Subcutaneous abdominal adipose tissue (tissue), 5 donors: ENCODE measurements around the gene SATL1.
"Not testable (repeated sequence)": the region's sequence is repeated elsewhere in the genome, so short reads cannot be mapped to it uniquely, and the experiment has no call there.

Source experiments
- H3K27ac ChIP-seq: one replicate; pipeline ENCODE4 v1.7.0; 2013; ENCODE audit warnings: low read depth, mild to moderate bottlenecking, inconsistent platforms, low read length, moderate library complexity
- H3K27me3 ChIP-seq, 5 donors: one replicate each; pipeline ENCODE4 v1.7.0; 2013; ENCODE audit warnings: low read length in 5 of 5, inconsistent platforms in 1 of 5; ENCODE audit not compliant: control insufficient read depth in 5 of 5, insufficient read depth in 4 of 5
- H3K36me3 ChIP-seq, 5 donors: one replicate each; pipeline ENCODE4 v1.7.0; 2013; ENCODE audit warnings: low read length in 5 of 5; ENCODE audit not compliant: control insufficient read depth in 5 of 5, insufficient read depth in 5 of 5
- H3K4me1 ChIP-seq, 5 donors: one replicate each; pipeline ENCODE4 v1.7.0; 2013; ENCODE audit warnings: low read length in 5 of 5, mild to moderate bottlenecking in 3 of 5, moderate library complexity in 1 of 5; ENCODE audit not compliant: control insufficient read depth in 5 of 5, insufficient read depth in 5 of 5
- H3K4me3 ChIP-seq, 5 donors: one replicate each; pipeline ENCODE4 v1.7.0; 2013; ENCODE audit warnings: low read length in 5 of 5, low read depth in 1 of 5
- H3K9ac ChIP-seq, 5 donors: one replicate each; pipeline ENCODE4 v1.7.0; 2013; ENCODE audit warnings: low read length in 5 of 5, mild to moderate bottlenecking in 4 of 5, moderate library complexity in 3 of 5
- H3K9me3 ChIP-seq, 5 donors: one replicate each; pipeline ENCODE4 v1.7.0; 2013; ENCODE audit warnings: low read length in 5 of 5; ENCODE audit not compliant: control insufficient read depth in 5 of 5
- donor health status: healthy.
- donor health status: healthy.
- donor health status: healthy.
- donor health status: healthy.
- donor health status: healthy.

Gene SATL1

DNA sequence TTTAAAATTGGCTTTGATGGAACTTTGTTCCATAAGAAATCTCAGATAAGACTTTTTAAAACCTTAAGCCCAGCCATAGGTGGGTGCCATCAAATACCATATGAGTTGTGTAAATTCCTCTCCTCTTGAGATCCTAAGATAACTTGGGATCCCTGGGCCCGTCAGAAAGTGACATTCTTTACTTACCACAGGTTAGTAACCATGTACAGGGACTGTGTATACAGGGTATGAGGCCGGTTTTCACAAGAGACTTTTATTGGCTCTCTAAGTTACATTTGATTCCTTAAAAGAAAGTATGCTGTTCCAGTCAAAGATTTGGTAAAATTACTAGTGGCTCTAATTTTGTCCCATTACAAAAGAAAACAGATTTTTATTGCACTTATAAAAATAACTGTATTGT, 129.8 kb downstream of the SATL1 start:
- peaks cover 0 to 8% (median 5%) of the 10 kb centered on the region in 5 donors for H3K27me3 ChIP-seq
- H3K36me3 ChIP-seq = no peaks in the 10 kb centered on the region
- no peak overlapping the region for H3K9ac ChIP-seq
- H3K9me3 ChIP-seq = no peaks in the 10 kb centered on the region
- H3K4me3 ChIP-seq = no peak overlapping the region
- no peaks in the 10 kb centered on the region for H3K4me1 ChIP-seq
- no peak overlapping the region for H3K27ac ChIP-seq

DNA sequence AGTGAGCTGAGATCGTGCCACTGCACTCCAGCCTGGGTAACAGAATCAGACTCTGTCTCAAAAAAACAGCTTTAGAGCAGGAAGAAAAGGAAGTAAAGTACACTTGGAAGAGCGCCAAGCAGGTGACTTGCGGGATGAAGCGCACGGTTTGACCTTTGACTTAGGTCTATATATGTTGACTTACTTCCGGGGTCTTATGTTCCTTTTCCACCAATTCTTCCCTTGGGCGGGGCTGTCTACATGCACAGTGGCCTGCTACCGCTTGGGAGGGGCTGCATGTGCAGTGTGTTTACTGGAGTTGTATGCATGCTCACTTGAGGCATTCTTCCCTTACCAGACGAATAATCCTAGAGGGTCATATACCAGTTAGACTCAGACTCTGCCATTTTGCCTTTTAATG, 131.3 kb downstream of the SATL1 start:
- Histone ChIP-seq H3K9ac (no peak overlapping the region), H3K27me3 (peaks cover 0 to 8% (median 5%) of the 10 kb centered on the region in 5 donors), H3K36me3 (no peaks in the 10 kb centered on the region), H3K4me3 (no peak overlapping the region), H3K4me1 (no peaks in the 10 kb centered on the region), H3K27ac (no peak overlapping the region), H3K9me3 (peaks cover 0 to 7% (median 0%) of the 10 kb centered on the region in 5 donors)

DNA sequence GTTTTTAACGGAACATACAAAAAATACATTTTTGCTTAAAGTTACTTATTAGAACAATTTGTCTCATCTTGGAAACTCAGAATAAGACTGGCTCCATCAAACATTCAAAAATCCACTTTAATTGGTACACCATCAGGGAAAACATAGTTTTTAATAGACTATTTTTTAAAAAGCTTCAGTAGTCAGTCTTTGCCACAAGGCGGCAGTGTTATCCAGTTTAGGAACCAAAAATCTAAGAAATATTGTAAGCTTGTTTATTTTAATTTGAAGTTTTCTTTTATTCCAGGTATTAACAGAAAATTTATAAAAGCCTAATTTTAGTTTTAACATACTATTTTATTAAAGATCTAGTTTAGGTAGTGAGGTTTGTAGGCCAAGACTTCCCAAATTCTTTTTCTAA, 132.2 kb downstream of the SATL1 start:
- Histone ChIP-seq H3K9ac (no peak overlapping the region), H3K4me3 (no peak overlapping the region), H3K27ac (no peak overlapping the region), H3K27me3 (peaks cover 0 to 5% (median 4%) of the 10 kb centered on the region in 5 donors), H3K4me1 (no peaks in the 10 kb centered on the region), H3K9me3 (peaks cover 0 to 7% (median 0%) of the 10 kb centered on the region in 5 donors), H3K36me3 (no peaks in the 10 kb centered on the region)

DNA sequence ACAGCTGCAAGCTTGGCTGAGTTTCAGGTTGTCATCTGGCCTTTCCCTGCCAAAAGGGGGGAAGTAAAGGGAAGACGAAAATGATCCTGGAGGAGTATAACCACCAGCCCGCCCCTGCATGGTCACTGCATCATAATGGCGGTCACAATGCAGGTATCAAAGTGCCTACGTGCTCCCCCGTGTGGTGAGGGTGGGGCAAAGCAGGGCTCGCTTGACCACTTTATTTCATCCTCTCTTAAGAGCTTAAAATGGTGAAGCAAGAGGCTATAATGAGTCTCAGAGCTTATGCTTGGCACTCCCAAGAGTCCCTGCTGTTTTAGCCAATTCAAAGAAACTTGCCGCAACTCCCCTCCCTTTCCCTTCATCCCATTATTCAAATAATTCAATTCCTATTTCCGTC, 134.3 kb downstream of the SATL1 start:
- peaks cover 0 to 5% (median 2%) of the 10 kb centered on the region in 5 donors for H3K27me3 ChIP-seq
- no peak overlapping the region for H3K4me3 ChIP-seq
- H3K27ac ChIP-seq = no peak overlapping the region
- H3K9ac ChIP-seq = no peak overlapping the region
- no peaks in the 10 kb centered on the region for H3K36me3 ChIP-seq
- peaks cover 0 to 7% (median 0%) of the 10 kb centered on the region in 5 donors for H3K9me3 ChIP-seq
- no peaks in the 10 kb centered on the region for H3K4me1 ChIP-seq

DNA sequence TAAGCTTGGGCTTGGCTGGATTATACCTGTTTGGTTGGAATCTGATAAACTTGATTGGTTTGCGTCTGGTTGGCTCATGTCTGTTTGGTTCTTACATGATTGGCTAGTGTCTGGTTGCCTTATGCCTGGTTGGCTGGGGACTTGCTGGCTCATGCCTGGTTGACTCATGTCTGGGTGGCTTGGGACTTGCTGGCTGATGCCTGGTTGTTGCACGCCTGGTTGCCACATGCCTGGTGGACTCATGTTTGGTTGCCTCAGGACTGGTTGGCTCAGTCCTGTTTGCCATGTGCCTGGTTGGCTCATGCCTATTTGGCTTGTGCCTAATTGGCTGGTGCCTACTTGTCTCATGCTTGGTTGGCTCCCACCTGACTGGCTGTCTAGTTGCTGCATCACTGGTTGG, 135.4 kb downstream of the SATL1 start:
- Histone ChIP-seq H3K36me3 (no peaks in the 10 kb centered on the region), H3K4me3 (no peak overlapping the region), H3K9ac (no peak overlapping the region)

DNA sequence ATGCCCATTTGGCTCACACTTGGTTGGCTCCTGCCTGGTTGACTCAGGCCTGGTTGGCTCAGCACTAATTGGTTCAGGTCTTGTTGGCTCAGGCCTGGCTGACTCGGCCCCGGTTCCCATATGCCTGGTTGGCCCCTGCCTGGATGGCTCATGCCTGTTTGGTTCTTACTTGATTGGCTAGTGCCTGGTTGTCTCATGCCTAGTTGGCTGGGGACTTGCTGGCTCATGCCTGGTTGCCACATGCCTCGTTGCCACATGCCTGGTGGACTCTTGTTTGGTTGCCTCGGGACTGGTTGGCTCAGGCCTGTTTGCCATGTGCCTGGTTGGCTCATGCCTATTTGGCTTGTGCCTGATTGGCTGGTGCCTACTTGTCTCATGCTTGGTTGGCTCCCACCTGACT, 136.2 kb downstream of the SATL1 start:
- Histone ChIP-seq H3K4me3 (no peak overlapping the region), H3K36me3 (no peaks in the 10 kb centered on the region), H3K4me1 (no peaks in the 10 kb centered on the region), H3K9ac (no peak overlapping the region), H3K27ac (no peak overlapping the region), H3K9me3 (peaks cover 0 to 7% (median 0%) of the 10 kb centered on the region in 5 donors), H3K27me3 (peaks cover 0 to under 1% (median 0%) of the 10 kb centered on the region in 5 donors)

More for the DNA sequence above, 135.4 kb downstream of the SATL1 start:
- no peaks in the 10 kb centered on the region for H3K4me1 ChIP-seq
- no peak overlapping the region for H3K27ac ChIP-seq
- peaks cover 0 to 4% (median 2%) of the 10 kb centered on the region in 5 donors for H3K27me3 ChIP-seq
- H3K9me3 ChIP-seq = peaks cover 0 to 7% (median 0%) of the 10 kb centered on the region in 5 donors

DNA sequence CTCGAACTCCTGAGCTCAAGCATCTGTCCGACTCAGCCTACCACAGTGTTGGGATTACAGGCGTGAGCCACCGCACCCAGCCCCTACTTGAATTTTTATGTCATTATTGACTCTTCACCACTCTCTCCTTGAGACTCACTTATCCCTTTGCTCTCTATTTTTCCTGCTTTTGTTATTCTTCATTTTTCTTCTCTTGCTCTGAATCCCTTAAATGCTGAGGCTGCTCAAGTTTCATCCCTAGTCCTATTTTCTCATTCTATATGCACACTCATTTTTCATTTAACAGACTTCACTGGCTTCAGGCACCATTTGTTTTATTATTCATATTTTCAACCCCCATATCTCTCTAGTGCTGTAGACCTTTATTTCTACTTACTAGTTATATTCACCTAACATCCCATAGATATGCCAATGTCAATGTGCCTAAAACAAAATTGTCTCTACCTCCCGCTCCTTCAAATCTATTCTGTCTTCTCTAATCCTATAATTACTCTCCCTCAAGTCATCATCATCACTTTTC, 154.2 kb downstream of the SATL1 start:
- H3K4me1 ChIP-seq = no peaks in the 10 kb centered on the region
- no peak overlapping the region for H3K4me3 ChIP-seq
- no peak overlapping the region for H3K27ac ChIP-seq
- H3K9me3 ChIP-seq = no peaks in the 10 kb centered on the region
- peaks cover 0 to 2% (median 0%) of the 10 kb centered on the region in 5 donors for H3K27me3 ChIP-seq
- H3K36me3 ChIP-seq = peaks cover 6 to 11% (median 8%) of the 10 kb centered on the region in 5 donors
- H3K9ac ChIP-seq = no peak overlapping the region

DNA sequence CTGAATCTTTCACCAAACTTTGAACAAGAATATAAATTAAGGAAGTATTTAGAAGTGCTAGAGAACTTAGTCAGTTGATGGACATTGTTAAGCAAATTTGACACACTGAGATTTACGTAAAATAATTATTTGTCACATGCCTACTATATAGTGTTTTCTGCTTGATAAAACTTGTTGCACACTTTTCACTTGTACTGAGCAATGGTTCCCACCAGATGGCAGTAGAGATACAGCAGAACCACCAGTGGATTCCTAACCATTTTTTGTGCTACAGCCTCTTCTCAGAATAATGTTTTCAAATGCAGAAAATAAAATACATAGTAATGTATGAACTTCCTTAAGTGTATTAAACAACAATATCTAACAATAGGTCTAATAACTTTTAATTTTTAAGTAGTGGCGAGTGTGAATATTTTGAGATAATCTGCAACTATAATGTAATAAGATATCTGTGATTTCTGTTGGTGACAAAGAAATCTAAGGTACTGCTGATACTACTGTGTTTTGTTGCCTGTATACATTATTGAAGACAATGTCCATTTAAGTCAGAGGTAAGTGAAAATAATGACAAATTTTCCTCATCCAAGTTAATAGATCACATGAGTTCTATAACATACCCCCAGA, 158.7 kb downstream of the SATL1 start:
- Histone ChIP-seq H3K36me3 (peaks cover under 1 to 5% (median 3%) of the 10 kb centered on the region in 5 donors), H3K4me3 (no peak overlapping the region), H3K9ac (no peak overlapping the region), H3K27ac (no peak overlapping the region), H3K4me1 (no peaks in the 10 kb centered on the region), H3K27me3 (peaks cover 0 to under 1% (median 0%) of the 10 kb centered on the region in 5 donors), H3K9me3 (no peaks in the 10 kb centered on the region)

DNA sequence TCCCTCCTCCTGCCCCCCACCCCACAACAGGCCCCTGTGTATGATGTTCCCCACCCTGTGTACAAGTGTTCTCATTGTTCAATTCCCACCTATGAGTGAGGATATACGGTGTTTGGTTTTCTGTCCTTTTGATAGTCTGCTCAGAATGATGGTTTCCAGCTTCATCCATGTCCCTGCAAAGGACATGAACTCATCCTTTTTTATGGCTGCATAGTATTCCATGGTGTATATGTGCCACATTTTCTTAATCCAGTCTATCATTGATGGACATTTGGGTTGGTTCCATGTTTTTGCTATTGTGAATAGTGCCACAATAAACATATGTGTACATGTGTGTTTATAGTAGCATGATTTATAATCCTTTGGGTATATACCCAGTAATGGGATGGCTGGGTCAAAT, 166.3 kb downstream of the SATL1 start:
- not testable (repeated sequence) for H3K27me3 ChIP-seq, H3K9me3 ChIP-seq, H3K4me1 ChIP-seq, H3K36me3 ChIP-seq, H3K4me3 ChIP-seq, H3K27ac ChIP-seq, H3K9ac ChIP-seq

DNA sequence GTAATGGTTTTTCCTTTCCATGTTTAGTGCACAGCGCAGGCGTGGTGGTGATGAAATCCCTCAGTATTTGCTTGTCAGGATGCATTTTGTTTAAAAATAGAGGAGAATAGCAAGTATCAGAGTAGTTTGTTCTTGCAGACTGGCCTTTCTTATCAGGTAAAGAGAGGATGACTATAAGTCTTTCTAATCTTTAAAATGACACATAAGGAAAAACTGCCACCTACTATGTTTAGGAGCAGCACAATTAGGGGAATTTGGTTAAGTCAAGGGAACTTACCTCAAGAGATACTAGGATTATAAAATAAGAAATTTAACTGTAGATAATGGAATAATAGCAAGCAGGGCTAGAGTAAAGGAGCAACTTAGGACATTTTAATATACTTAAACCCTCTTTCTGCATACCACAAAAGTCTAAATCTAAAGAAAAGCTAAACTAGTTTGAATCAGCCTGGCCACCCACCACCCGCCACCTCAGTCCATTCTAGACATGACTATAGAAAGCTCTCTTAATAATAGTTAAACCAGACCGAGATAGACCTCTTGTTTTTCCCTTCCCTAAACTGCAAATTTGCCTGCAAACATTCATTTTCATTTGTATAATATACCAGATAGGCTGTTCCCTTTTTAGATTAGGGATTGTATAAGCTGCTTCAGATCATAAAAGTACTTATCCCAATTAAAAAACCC, 177.9 kb downstream of the SATL1 start:
- Histone ChIP-seq H3K4me1 (no peaks in the 10 kb centered on the region), H3K36me3 (peaks cover 0 to 8% (median 0%) of the 10 kb centered on the region in 5 donors), H3K9me3 (peaks cover 0 to 3% (median 0%) of the 10 kb centered on the region in 5 donors), H3K4me3 (no peak overlapping the region), H3K27me3 (no peaks in the 10 kb centered on the region), H3K9ac (no peak overlapping the region), H3K27ac (no peak overlapping the region)
